GM13977 (cell line): ENCODE data around the gene HLF.

ENCODE experiments used
- DNase-seq: peaks from one replicate; pipeline ENCODE4 v3.0.0; 2012; ENCODE audit warnings: low spot score
- in situ Hi-C: fragments of 300-500 bp; cut with MboI; formaldehyde crosslinking; loops from one replicate; pipeline ENCODE4 v1.12.0; 2022; ENCODE audit warnings: low sequenced_read_pairs, low pct_unique_long_range_greater_than_20kb, mixed read lengths, inconsistent platforms; ENCODE audit not compliant: unreplicated experiment
- TF ChIP-seq, protein P1 (sequence below): IDR thresholded peaks from 2 replicates; pipeline ENCODE4 v1.5.1; 2012; ENCODE audit warnings: mild to moderate bottlenecking, control low read depth; ENCODE audit not compliant: insufficient read depth; ENCODE audit errors: extremely low read depth, missing control alignments

HLF gene

DNA sequence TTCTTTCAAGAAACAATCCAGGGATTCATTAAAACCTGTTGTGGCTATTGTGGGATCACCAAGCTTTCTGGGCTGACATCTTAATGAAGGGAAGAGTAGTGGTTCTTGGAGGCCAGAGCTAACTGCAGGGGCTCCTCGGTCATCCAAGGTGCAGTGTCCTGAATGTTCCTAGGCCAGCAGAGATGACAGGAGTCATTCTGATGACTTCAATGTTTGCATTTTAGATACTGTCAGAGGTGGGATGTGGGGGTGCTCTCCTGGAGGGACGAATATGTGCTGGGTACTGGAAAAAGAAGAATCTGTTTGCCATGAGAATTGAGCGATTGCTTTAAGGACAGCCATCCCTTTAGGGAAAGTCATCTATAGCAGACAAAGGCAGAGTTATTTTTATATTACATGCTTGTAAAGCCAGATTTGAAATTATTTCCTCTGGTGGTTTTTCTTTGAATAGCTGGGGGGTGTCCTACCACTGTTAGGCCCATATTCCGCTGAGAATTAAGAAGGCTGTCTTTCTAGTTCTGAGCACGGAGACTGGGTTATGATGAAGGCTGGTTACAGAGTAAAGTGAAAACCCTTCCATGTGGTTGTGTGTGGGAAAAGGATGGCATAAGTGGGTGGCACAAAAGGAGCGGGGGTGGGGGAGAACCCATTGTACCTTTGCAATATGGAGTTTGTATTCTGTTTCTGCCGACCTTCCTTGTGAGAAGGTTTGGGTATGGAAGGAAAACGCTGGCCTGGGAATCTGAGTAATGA lies 7.4 kb downstream of the HLF start:
- no peak for DNase-seq
- in situ Hi-C loops, result no loop called here
- TF ChIP-seq, protein P1, sequence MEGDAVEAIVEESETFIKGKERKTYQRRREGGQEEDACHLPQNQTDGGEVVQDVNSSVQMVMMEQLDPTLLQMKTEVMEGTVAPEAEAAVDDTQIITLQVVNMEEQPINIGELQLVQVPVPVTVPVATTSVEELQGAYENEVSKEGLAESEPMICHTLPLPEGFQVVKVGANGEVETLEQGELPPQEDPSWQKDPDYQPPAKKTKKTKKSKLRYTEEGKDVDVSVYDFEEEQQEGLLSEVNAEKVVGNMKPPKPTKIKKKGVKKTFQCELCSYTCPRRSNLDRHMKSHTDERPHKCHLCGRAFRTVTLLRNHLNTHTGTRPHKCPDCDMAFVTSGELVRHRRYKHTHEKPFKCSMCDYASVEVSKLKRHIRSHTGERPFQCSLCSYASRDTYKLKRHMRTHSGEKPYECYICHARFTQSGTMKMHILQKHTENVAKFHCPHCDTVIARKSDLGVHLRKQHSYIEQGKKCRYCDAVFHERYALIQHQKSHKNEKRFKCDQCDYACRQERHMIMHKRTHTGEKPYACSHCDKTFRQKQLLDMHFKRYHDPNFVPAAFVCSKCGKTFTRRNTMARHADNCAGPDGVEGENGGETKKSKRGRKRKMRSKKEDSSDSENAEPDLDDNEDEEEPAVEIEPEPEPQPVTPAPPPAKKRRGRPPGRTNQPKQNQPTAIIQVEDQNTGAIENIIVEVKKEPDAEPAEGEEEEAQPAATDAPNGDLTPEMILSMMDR, result no peak

DNA sequence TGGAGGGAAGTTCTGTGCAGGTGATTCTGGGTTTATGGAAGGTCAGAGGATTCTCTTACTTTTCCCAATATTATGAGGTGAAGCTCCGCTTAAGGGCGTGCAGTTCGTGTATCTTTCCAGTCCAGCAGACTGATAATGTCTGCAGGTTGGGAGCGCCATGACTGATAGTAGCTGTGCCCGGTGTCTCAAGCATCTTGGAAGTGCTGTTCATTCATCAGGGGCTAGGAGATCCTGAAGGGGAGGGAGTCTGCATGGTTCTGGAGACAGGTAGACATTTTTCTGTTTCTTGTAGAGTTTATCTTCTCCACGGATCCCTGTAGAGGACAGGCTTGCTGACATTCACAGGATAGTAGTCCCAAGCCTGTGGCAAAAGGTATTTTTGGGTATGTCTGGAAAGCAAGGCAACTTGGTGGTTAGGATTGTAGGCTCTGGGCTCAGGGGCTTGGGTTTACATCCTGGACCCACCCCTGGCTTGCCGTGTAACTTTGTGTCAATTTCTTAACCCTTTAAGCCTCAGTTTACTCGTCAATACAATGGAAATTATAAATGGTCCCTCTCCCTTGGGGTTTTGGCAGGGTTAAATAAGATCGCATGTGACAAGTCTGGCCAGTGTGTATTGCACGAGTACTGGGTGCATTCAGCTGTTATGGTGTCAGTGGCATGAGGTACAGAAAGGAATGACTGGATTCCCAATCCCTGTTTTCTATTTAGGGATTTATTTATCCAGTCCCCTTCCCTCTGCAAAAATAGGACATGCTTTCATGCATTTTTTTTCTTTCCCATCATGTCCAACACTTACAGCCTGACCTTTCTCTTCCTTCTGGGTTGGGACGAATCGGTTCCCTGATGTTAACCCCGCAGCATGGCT lies 8.2 kb downstream of the HLF start:
- no peak for DNase-seq
- TF ChIP-seq, protein P1, result no peak
- in situ Hi-C loops, result no loop called here

DNA sequence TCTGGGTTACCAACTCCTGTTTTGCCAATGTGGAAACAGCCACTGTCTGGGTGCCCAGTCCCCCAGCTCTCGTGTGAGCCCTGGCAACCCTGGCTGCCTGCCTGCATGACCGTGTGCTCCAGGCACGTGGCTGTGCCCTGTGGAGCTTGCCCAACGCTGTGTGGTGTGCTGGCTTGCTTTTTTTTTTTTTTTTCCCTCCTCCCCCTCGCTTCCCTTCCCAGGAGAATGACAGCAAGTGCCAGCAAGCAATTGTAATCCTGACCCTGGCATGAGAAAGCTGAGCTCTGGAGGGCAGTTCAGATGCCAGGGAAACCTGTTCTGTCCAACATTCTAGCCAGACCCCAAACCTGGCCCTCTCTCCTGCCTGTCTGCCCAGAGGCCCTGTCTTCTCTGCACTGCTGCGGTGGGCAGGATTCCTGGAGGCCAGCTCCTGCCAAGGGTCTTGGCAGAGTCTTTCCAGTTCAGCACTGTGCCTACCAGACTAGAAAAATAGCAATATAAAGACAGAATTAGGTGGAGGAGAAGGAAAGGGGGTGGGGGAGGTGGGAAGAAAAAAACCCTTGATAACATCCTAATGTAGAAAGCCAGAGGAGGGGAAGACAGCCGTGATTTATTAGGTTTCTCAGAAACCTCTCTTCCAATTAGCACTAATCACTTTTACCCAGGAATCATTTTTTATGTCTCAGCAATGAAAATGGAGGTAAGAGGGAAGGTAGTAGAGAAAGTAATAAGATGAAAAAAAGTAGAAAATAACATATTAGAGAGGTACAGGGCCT lies 9.0 kb downstream of the HLF start:
- in situ Hi-C loops, result no loop called here
- TF ChIP-seq, protein P1, result no peak
- no peak for DNase-seq

DNA sequence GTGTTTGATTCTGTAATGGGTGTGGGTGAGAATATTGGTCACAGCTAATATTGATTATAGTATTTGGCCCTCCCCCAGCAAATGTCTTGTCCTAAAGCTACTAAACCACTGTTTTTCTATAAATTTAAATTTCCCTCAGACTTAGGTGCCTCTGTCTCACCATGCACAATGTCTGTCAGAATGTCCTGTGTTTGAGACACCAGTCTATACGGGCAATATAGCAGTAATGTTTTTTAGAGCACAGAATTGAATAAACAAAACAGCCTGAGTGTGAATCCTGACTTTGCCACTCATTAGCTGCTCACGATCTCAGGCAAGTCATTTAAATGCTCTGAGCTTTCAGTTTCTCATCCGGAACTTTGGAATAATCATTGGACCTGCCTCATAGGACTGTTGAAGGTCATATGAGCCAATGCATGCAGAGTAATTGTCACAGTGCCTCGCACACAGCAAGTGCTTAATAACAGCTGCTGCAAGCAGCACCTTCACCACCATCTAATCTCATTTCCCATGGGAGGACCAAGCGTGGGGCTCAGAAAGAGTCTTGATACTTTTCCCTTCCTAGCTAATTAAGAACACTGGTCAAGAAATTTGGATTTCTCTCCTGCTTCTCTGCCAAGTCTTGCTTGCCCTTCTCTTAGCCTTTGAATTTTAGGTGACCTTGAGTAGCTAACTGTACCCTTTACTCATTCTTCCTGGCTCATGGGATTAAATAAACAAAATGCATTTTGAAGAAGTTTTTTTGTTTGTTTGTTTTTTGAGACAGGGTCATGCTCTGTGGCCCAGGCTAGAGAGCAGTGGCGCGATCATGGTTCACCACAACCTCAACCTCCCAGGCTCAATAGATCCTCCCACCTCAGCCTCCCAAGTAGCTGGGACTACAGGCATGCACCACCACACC lies 9.8 kb downstream of the HLF start:
- no peak for DNase-seq
- TF ChIP-seq, protein P1, result no peak
- in situ Hi-C loops, result no loop called here

DNA sequence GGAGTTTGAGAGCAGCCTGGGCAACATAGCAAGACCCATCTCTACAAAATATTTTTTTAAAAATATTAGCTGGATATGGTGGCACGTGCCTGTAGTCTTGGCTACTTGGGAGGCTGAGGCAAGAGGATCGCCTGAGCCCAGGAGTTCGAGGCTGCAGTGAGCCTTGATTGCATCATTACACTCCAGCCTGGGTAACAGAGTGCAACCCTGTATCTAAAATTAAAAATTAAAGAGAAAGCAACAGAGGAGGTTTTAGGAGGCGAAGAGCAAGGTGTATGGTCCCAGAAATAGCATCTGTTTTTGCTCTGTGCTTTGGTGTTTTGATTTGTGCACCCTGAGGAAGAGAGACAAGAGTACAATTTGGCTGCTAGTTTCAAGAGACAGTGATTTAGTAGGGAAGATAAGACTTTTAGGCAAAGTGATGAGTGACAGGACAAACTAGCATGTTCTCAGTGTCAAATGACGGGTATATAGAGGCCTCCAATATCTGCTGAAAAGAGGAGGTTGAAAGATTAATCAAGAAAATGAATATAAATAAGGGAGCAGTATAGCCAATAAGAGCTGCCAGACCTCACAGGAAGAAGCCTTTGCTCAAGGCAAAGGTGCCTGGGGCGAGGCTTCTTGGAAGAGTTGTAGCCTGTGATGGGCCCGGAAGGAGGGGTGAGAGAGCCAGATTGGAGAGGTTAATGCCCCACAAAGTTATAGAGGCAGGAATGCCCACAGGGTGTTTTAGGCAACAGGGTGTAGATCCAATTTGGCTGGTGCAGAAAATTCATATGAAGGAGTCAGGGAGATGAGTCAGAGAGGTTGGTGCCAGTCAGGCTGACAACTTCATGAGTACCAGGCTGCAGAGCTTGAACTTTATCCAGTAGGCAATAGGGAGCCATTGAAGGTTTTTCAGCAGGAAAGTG lies 11.4 kb downstream of the HLF start:
- in situ Hi-C loops, result no loop called here
- TF ChIP-seq, protein P1, result no peak
- DNase-seq, result no peak
